ENCODE data around the gene TOR2A. TPM values are rescaled to one million over a fixed set of nuclear protein-coding genes. Genes with fewer than 3 reads are reported as not detected.

TOR2A gene
- total RNA-seq, 1 experiment from 2014 or later = 13.2 TPM

- Histone ChIP-seq H3K79me2 (ENCODE audit: insufficient read depth, low read length) (no peaks in the 10 kb centered on the region), H2BK12ac (ENCODE audit: insufficient read length, low read depth, low read length) (no peak overlapping the region), H3T11ph (ENCODE audit: low read length) (no peak overlapping the region), H3K27me3 (ENCODE audit: insufficient read depth, low read length) (no peaks in the 10 kb centered on the region), H3K18ac (ENCODE audit: insufficient read length, low read depth, low read length) (no peak overlapping the region), H3K56ac (ENCODE audit: insufficient read length, low read depth, low read length) (no peak overlapping the region), H2BK5ac (ENCODE audit: insufficient read length, low read length) (no peak overlapping the region), H3K9me3 (ENCODE audit: control insufficient read depth, low read depth, low read length) (no peaks in the 10 kb centered on the region), H2AK5ac (ENCODE audit: insufficient read length, low read length) (no peak overlapping the region), H3K4ac (ENCODE audit: low read depth, low read length) (no peak overlapping the region), H2BK20ac (ENCODE audit: low read depth, low read length, poor library complexity, severe bottlenecking) (no peak overlapping the region), H3K23me2 (ENCODE audit: insufficient read length, low read depth, low read length, poor library complexity, severe bottlenecking) (peaks cover 7% of the 10 kb centered on the region), H3K27ac (ENCODE audit: insufficient read length, low read depth, low read length) (no peak overlapping the region), H2BK15ac (ENCODE audit: low read depth, low read length) (no peak overlapping the region), H3K4me2 (ENCODE audit: insufficient read depth, insufficient read length, low read length) (no peak overlapping the region), H3K23ac (ENCODE audit: insufficient read length, low read depth, low read length) (no peak overlapping the region), H3K9ac (ENCODE audit: extremely low read depth, insufficient read length, low read length) (no peak overlapping the region), H4K91ac (ENCODE audit: insufficient read length, low read depth, low read length) (no peak overlapping the region), H4K5ac (ENCODE audit: insufficient read length, low read depth, low read length) (no peak overlapping the region), H3K4me1 (ENCODE audit: insufficient read depth, low read length) (no peaks in the 10 kb centered on the region; the same call in 1 of the 2 replicates), H4K8ac (replicated peaks; ENCODE audit: insufficient read length, low read depth, low read length) (no peak overlapping the region), H3K79me1 (ENCODE audit: insufficient read depth, low read depth, low read length, poor library complexity, severe bottlenecking) (no peaks in the 10 kb centered on the region), H4K20me1 (ENCODE audit: control insufficient read depth, insufficient read depth, insufficient read length) (no peaks in the 10 kb centered on the region), H3K14ac (ENCODE audit: insufficient read depth, low read length) (no peak overlapping the region), H2AFZ (ENCODE audit: low read length) (no peak overlapping the region), H2BK120ac (ENCODE audit: low read depth, low read length, poor library complexity, severe bottlenecking) (no peak overlapping the region)
- H3K9me3 Mint-ChIP-seq = no peaks in the 10 kb centered on the region; a peak in 1 of 5 replicates
- H3K4me1 Mint-ChIP-seq = peaks cover 5 to 18% of the 10 kb centered on the region in 2 experiments
- H3K36me3 Mint-ChIP-seq (ENCODE audit: insufficient read depth in 1 of 3, low read depth in 3 of 3) = no peaks in the 10 kb centered on the region
- no peak for DNase-seq
- peak overlapping the region in 1 of 3 experiments; percentile 40; a peak in 2 of 7 replicates for H3K27ac Mint-ChIP-seq
- no peaks in the 10 kb centered on the region for H3K27me3 Mint-ChIP-seq (ENCODE audit: low read depth)
- TF ChIP-seq CTCF (conservative IDR thresholded peaks at IDR 0.05) = no peak
- no peak overlapping the region for H3K4me3 Mint-ChIP-seq
Observed at GRCh38 chr9:127720865-127721227, 14.2 kb downstream of the TOR2A start.
